CD4-positive, alpha-beta T cell treated with Interferon gamma for 1 hour (primary cell): ENCODE data around the gene EXOSC9.
A peak's percentile ranks its signal among the peaks of the same experiment; 100 is the strongest.
"Not testable (repeated sequence)": the region's sequence is repeated elsewhere in the genome, so short reads cannot be mapped to it uniquely, and the experiment has no call there.

Experiments used
- DNase-seq: peaks from one replicate; pipeline ENCODE4 v3.0.0-alpha.2; 2020

EXOSC9 gene

GRCh38 chr4:121800961-121801714, at the start of gene EXOSC9:
EXOSC9 (plus strand) TSS chr4:121801323; CDS start chr4:121801425, 102 bp downstream.
- DNase-seq: peak; percentile 90

DNA sequence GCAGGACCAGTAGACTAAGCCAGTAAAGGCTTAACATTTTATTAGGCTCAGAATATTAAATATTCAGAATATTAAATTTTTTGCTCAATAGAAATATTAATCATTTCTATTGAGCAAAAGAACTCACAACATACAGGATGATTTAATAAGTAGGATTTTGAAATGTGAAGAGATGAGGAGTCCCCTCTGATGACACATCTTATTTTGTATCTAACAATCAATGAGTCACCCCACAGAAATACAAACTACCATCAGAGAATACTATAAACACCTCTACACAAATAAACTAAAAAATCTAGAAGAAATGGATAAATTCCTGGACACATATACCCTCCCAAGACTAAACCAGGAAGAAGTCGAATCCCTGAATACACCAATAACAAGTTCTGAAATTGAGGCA, 49.0 kb upstream of the EXOSC9 start:
- DNase-seq: not testable (repeated sequence)

- no peak for DNase-seq
Measured at GRCh38 chr4:121758925-121759568, 42.1 kb upstream of the EXOSC9 start.

- no peak for DNase-seq
Measured at GRCh38 chr4:121760205-121760604, 40.9 kb upstream of the EXOSC9 start.

DNA sequence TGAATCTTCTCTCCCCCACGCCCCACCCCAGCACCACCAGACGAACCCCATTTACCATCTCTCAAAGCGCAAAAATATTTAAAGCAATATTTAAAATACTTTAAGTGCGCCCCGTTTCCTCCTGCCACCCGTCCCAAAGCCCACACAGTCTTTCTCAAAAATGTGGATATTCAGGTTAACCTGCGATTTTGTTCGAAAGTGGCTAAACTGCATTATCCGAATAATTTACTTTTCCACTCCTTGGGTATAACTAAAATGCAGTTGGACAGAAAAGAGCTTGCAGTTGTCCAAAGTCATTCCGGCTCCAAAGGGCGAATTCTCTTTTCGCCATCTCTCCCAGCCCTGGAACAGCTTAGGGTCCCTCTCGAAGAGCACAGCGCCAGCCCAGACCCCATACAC, 36.8 kb upstream of the EXOSC9 start:
- DNase-seq: no peak

DNA sequence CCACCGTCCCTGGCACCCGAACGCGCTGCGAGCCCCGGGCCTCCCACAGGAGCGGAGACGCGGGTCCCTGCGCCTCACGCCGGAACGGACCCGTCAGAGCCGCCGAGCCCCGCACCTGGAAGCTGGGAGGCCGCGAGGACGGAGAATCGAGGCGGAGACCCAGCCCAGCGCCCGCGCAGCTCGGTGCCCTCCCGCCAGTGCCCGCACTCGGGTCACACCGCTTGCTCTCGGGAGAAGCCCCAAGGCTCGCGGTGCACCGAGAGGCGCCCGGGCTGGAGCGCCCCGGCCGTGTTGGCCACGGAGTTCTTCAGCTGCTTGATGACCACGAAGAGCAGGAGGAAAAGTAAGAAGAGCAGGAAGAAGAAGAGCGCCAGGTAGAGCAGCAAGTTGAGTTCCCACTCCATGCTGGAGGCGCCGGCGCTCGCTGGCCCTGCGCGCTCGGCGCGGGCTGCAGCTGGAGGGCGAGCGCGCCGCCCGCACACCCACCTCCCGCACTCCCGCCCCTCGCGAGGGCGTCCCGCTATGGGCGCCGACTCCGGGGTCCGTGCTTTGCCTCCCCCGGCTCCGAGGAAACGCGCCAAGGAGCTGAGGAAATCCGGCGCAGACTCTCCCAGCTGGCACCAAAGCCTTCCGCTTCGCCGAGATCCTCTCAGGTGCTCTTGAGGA, 36.3 kb upstream of the EXOSC9 start, which contains the start of gene SMIM43:
Gene SMIM43, minus strand, starts transcription at position 463 of the 666 bp plus-strand sequence. Its CDS starts 59 bp downstream, at position 404.
- DNase-seq: no peak

DNA sequence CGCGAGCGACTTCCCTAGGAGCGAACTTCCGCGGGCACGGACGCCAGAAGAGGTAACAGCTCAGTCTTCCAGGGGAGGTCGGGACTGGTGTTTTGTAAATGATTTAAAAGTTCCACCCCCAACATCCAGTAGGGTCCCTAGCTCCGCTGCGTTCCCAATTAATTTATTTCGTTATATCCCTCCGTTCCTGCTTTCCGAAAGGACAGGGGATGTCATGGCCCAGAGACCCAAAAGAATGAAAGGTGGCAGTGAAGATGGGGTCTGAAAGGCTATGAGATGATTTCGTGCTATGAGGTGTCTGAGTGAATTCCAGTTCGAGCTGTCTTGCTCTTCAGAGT, 35.8 kb upstream of the EXOSC9 start:
- no peak for DNase-seq

DNA sequence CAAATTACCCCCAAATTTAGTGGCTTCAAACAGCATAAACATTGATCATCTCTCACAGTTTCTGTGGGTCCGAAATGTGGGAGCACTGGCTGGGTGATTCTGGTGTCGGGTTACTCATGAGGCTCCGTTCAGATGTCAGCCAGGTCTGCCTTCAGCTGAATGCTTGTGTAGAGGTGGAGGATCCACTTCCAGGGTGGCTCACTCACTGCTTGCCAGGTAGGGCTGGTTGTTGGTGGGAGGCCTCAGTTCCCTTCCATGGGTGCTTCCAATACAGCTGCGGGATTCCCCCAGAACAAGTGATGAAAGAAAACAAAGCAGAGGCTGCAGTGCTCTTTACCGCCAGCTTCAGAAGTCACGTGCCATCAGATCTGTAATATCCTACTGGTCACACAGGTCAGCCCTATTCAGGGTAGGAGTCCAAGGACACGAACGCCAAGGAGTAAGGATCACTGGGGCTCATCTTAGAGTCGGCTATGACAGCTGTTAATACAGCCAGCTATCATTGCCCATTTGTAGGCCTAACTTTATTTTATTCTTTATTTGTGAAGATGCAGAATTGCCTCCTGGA, 35.1 kb upstream of the EXOSC9 start:
- no peak for DNase-seq

DNA sequence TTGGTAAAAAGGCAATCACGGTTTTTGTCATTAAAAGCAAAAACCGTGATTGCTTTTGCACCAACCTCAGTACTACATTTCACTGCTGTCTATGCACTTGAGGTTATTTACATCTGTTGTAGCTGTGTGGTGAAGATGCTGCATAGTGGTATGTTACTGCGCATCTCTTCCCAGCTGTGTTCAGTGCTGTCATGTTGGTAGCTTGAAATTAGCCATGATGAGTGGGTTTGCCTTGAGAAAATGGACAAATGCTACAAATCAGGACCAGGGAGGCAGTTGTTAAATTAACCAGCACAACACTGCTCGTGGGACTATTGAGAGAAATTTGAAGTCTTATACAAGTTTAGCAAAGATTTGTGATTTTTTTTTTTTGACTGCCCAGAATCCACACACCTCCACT, 34.0 kb upstream of the EXOSC9 start:
- no peak for DNase-seq

GRCh38 chr4:121769341-121769740, 31.8 kb upstream of the EXOSC9 start:
- no peak for DNase-seq

DNA sequence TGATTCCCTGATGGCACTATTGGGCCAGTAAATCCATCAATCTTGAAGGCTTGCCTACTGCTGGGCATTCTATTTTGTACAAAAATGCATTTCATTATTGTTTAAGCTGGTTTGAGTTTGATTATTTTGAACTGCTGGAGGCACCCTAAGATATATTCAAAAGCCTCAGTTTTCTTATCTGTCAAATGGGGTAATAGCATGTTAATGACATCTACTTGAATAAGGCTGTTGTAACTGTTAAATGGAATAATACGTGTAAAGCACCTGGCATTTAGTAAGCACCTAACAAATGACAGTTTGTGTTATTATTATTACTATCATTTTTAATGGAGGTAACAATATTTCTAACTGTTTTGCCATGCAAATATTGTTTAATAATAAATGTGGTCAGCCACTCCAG, 29.3 kb upstream of the EXOSC9 start:
- no peak for DNase-seq

DNA sequence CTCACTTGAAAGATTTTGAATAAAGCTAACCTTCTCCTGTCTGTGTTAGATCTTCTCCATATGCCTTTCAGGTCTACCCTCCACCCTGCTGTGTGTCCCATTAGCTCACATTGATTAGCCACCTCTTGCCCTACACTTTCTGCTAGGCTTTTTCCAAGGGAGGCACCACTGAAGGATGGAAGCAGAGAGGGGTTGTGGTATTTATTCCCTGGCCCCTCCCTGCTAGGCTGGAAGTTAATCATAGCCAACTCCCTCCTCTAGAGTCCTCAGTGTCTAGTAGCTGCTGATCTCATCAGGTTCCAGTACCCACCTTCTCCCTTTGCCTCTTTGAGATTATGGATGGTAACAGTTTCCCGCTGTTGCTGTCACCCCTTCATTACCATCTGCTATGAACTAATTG, 27.2 kb upstream of the EXOSC9 start:
- DNase-seq: no peak

- DNase-seq: no peak
Measured at GRCh38 chr4:121776610-121777401, 24.3 kb upstream of the EXOSC9 start.

- DNase-seq: no peak
Measured at GRCh38 chr4:121777625-121778024, 23.5 kb upstream of the EXOSC9 start.

GRCh38 chr4:121778991-121779628, 22.0 kb upstream of the EXOSC9 start:
- no peak for DNase-seq

DNA sequence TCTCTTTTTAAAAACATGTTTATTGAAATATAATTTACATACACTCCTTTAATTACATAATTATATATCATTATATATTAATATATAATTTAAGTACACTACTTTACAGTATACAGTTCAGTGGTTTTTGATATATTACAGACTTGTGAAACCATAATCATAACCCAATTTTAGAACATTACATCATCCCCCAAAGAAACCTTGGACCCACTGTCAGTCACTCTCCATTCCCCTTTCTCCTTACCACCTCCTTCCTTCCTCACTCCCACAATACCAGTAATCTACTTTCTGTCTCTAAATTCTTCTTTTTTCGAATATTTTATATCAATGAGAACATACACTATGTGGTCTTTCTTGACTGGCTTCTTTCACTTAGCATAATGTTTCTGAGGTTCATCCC, 17.9 kb upstream of the EXOSC9 start:
- DNase-seq: no peak

GRCh38 chr4:121784401-121784800, 16.7 kb upstream of the EXOSC9 start:
- no peak for DNase-seq

- no peak for DNase-seq
Measured at GRCh38 chr4:121784975-121785374, 16.1 kb upstream of the EXOSC9 start.

DNA sequence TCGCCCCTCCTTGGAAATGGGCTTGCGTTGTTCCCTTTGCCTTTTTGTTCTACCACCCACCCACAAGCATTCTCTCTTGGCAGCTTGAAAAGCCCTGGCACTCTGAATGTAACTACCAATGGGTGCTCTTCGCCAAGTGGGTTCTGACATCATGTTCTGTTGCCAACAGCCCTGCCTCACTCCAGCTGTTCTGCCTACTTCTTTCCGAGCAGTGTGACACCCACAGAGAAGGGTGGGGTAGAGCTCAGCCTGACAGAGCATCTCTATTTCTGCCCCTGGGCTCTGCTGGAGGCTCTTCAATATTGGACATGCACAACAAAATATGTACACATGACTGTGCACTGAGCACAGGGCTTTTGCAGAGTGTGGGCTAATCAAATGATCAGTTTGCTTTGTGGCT, 15.6 kb upstream of the EXOSC9 start:
- no peak for DNase-seq

- DNase-seq: no peak
Measured at GRCh38 chr4:121786221-121786620, 14.9 kb upstream of the EXOSC9 start.

DNA sequence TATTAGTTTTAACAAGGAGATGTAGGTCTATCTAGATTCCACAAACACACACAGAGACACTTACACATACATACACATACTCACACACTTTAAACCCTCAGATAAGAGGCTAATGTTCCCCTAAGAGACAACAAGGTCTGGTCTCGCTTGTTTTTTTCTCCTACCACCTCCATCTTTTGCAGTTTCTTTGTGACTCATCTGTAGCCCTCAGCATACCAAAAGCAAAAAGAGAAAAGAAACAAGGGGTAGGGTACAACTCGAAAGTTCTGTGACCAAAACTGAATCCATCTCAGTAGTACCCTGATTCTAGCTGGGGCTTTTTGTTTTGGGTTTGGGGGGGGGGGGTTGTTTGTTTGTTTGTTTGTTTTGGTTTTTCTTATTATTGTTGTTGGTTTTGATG, 12.2 kb upstream of the EXOSC9 start:
- DNase-seq: no peak

DNA sequence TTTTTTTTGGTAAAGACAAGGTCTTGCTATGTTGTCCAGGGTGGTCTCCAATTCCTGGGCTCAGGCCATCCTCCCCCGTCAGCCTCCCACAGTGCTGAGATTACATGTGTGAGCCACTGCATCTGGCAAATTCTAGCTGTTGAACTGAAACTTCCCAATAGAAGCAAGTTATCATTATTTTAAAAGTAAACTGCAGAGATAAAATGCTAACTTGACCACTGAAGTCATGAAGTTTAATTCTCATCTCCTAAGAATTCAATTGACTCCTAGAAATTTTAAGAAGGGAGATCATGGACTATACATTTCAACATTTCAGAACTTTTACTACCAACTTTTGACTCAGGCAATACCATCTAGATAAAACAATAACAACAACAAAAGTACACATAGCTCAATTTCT, 11.7 kb upstream of the EXOSC9 start:
- no peak for DNase-seq
